Measurements from ENCODE around the gene TCTN1.
A peak's percentile ranks its signal among the peaks of the same experiment; 100 is the strongest.
"Not testable (repeated sequence)": the region's sequence is repeated elsewhere in the genome, so short reads cannot be mapped to it uniquely, and the experiment has no call there.

The TCTN1 gene

GRCh38 chr12:110640275-110641025, 26.5 kb downstream of the TCTN1 start:
- DNase-seq, result no peak

- no peak for DNase-seq
Measured at GRCh38 chr12:110641521-110641920, 27.6 kb downstream of the TCTN1 start.

- DNase-seq, result no peak
Measured at GRCh38 chr12:110647631-110648040, 33.7 kb downstream of the TCTN1 start.

GRCh38 chr12:110649341-110649847, 35.5 kb downstream of the TCTN1 start:
- no peak for DNase-seq

GRCh38 chr12:110654238-110654637, 40.3 kb downstream of the TCTN1 start:
- not testable (repeated sequence) for DNase-seq

- DNase-seq, result no peak
Measured at GRCh38 chr12:110656071-110656655, 42.2 kb downstream of the TCTN1 start.

GRCh38 chr12:110657747-110658146, 43.8 kb downstream of the TCTN1 start:
- DNase-seq, result no peak

GRCh38 chr12:110658242-110658641, 44.3 kb downstream of the TCTN1 start:
- DNase-seq, result no peak

GRCh38 chr12:110658878-110659277, 44.9 kb downstream of the TCTN1 start:
- DNase-seq, result no peak

- DNase-seq, result peak; percentile 85
Measured at GRCh38 chr12:110661337-110661972, 47.5 kb downstream of the TCTN1 start.

- no peak for DNase-seq
Measured at GRCh38 chr12:110666892-110667291, 53.0 kb downstream of the TCTN1 start.

GRCh38 chr12:110667671-110668070, 53.7 kb downstream of the TCTN1 start:
- no peak for DNase-seq

- no peak for DNase-seq
Measured at GRCh38 chr12:110668480-110669192, 54.7 kb downstream of the TCTN1 start.

- no peak for DNase-seq
Measured at GRCh38 chr12:110669193-110669502, 55.2 kb downstream of the TCTN1 start.

- DNase-seq, result no peak
Measured at GRCh38 chr12:110670161-110670701, 56.3 kb downstream of the TCTN1 start.

GRCh38 chr12:110676171-110676570, 62.2 kb downstream of the TCTN1 start:
- DNase-seq, result no peak

- no peak for DNase-seq
Measured at GRCh38 chr12:110677206-110677911, 63.4 kb downstream of the TCTN1 start.

- no peak for DNase-seq
Measured at GRCh38 chr12:110677982-110678381, 64.1 kb downstream of the TCTN1 start.

- no peak for DNase-seq
Measured at GRCh38 chr12:110679201-110679600, 65.3 kb downstream of the TCTN1 start.

GRCh38 chr12:110680032-110680431, 66.1 kb downstream of the TCTN1 start:
- DNase-seq, result no peak

GRCh38 chr12:110683888-110684287, 70.0 kb downstream of the TCTN1 start:
- DNase-seq, result no peak

GRCh38 chr12:110684312-110684836, 70.4 kb downstream of the TCTN1 start:
- DNase-seq, result no peak
